T47D (cell line): ENCODE measurements around the gene TAMALIN.
A peak's percentile ranks its signal among the peaks of the same experiment; 100 is the strongest.

Source experiments
- DNase-seq, 2 experiments: peaks; one replicate each; pipeline versions ENCODE4 v3.0.0 to v3.0.0-alpha.2; 2011 to 2012; ENCODE audit warnings: low read depth in 1 of 2, low spot score in 1 of 2
- JUND ChIP-seq: IDR thresholded peaks from 2 replicates; pipeline ENCODE4 v1.6.1; 2012; ENCODE audit warnings: low read depth
- in situ Hi-C: cut with HindIII; loops from 2 replicates; pipeline ENCODE4 v1.10.0; 2016; ENCODE audit warnings: low sequenced_read_pairs, low pct_unique_long_range_greater_than_20kb

Gene TAMALIN

GRCh38 chr12:52010692-52011601, 4.2 kb downstream of the TAMALIN start:
- TF ChIP-seq JUND = no peak
- in situ Hi-C loops = no loop called here
- no peak for DNase-seq

GRCh38 chr12:52011602-52012214, 5.0 kb downstream of the TAMALIN start:
- in situ Hi-C loops = no loop called here
- no peak for DNase-seq
- no peak for TF ChIP-seq JUND

GRCh38 chr12:52013626-52014310, 7.0 kb downstream of the TAMALIN start:
- no peak for TF ChIP-seq JUND
- in situ Hi-C loops = no loop called here
- DNase-seq = no peak

- in situ Hi-C loops = no loop called here
- no peak for TF ChIP-seq JUND
Observed at GRCh38 chr12:52014567-52015530, 8.1 kb downstream of the TAMALIN start.

GRCh38 chr12:52015532-52016041, 8.8 kb downstream of the TAMALIN start:
- DNase-seq = no peak
- TF ChIP-seq JUND = no peak
- in situ Hi-C loops = no loop called here

More at GRCh38 chr12:52014567-52015530, 8.1 kb downstream of the TAMALIN start:
- DNase-seq = no peak

GRCh38 chr12:52018433-52019112, 11.8 kb downstream of the TAMALIN start:
- in situ Hi-C loops = no loop called here
- DNase-seq = no peak
- no peak for TF ChIP-seq JUND

GRCh38 chr12:52019113-52019770, 12.5 kb downstream of the TAMALIN start:
- in situ Hi-C loops = no loop called here
- no peak for TF ChIP-seq JUND
- DNase-seq = no peak

GRCh38 chr12:52020539-52021336, 14.0 kb downstream of the TAMALIN start:
- in situ Hi-C loops = no loop called here
- peak; percentile 68 to 81 for DNase-seq
- no peak for TF ChIP-seq JUND

- DNase-seq = peak; percentile 52 to 70
- in situ Hi-C loops = no loop called here
- TF ChIP-seq JUND = no peak
Observed at GRCh38 chr12:52022841-52023181, 16.1 kb downstream of the TAMALIN start.
